MG63 (cell line): Measurements from ENCODE around the gene CEPT1. TPM values are rescaled to one million over a fixed set of nuclear protein-coding genes. Genes with fewer than 3 reads are reported as not detected.

Experiments
- DNase-seq: peaks from one replicate; pipeline ENCODE4 v3.0.0-alpha.2; 2020
- H3K27me3 ChIP-seq: fragments of 250-450 bp; sonication (Bioruptor Pico); 2 replicates; pipeline ENCODE4 v1.5.1; 2020; ENCODE audit warnings: mild to moderate bottlenecking, moderate library complexity
- H3K36me3 ChIP-seq: fragments of 250-450 bp; sonication (Bioruptor Pico); 2 replicates; pipeline ENCODE4 v1.5.1; 2020; ENCODE audit warnings: mild to moderate bottlenecking, moderate library complexity
- H3K4me3 ChIP-seq: fragments of 250-450 bp; sonication (Bioruptor Pico); 2 replicates; pipeline ENCODE4 v1.5.1; 2020; ENCODE audit warnings: mild to moderate bottlenecking, moderate library complexity
- H3K9me3 ChIP-seq: fragments of 250-450 bp; sonication (Bioruptor Pico); 2 replicates; pipeline ENCODE4 v1.5.1; 2020; ENCODE audit warnings: mild to moderate bottlenecking, moderate library complexity
- total RNA-seq: library from RNA; depleted of rRNA; stranded (reverse); fragments of >200 nt; shearing (Covaris generic); gene quantifications from 2 replicates; pipeline ENCODE4 v1.2.3, GENCODE V29; 2014; ENCODE audit warnings: low replicate concordance; rRNA removed

Gene CEPT1
- total RNA-seq, 1 experiment from 2014 or later: 37.0 TPM

DNA sequence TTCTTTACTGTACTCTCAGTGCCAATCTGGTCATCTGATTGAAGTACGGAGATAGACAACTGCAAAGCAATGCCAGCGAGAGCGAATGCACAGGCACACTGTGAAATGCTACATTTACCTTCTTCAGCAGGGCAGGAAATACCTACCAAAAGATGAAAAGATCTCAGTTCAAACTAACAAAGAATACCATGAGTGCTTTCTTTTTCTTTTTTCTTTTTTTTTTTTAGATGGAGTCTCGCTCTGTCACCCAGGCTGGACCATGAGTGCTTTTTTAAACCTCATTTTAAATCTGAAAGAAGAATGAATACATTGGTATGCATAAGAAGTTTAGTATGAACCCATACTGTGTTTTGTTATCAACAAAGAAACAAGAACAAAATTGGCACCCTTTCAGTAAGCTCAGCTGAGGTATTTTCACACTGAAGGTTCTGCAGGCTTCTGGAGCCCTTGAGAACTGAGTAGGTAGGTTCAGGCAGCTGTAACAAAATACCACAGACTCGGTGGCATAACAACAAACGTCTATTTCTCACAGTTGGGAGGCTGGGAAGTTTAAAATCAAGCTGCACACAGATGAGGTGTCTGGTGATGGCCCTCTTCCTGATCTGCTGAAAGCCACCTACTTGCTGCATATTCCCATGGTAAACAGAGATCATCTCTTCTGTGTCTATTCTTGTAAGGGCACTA lies 85.8 kb downstream of the CEPT1 start:
- no peak for DNase-seq
- H3K9me3 ChIP-seq: no peaks in the 10 kb centered on the region
- H3K27me3 ChIP-seq: no peaks in the 10 kb centered on the region
- H3K36me3 ChIP-seq: no peaks in the 10 kb centered on the region
- no peak overlapping the region for H3K4me3 ChIP-seq

DNA sequence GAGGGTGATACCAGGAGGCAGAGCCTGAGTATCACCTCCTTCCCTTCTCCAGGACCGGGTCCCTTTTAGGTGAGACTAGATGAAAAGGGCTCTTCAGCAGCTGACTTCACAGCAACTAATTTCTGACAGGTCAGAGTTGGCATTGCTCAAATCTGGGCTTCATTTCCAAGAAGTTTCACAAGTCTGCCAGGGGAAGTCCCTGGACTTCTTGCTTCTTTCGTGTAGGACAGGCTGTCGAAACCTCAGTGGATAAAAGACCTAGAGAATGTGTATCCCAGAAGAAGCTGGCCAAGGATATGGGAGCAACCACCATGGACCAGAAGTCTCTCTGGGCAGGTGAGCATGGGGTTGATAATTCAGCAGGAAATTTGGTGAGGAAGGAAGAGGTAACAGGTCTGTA lies 87.4 kb downstream of the CEPT1 start, which contains the start of gene CHI3L2:
CHI3L2 (plus strand) TSS at position 280 of the 400 bp plus-strand sequence; CDS start at position 297, 17 bp downstream.
- no peak within 1 kb of the TSS for H3K4me3 ChIP-seq
- no peaks in the 10 kb centered on the region for H3K9me3 ChIP-seq
- H3K36me3 ChIP-seq: no peaks in the 10 kb centered on the region
- no peaks in the 10 kb centered on the region for H3K27me3 ChIP-seq
- peak; percentile 44 for DNase-seq

DNA sequence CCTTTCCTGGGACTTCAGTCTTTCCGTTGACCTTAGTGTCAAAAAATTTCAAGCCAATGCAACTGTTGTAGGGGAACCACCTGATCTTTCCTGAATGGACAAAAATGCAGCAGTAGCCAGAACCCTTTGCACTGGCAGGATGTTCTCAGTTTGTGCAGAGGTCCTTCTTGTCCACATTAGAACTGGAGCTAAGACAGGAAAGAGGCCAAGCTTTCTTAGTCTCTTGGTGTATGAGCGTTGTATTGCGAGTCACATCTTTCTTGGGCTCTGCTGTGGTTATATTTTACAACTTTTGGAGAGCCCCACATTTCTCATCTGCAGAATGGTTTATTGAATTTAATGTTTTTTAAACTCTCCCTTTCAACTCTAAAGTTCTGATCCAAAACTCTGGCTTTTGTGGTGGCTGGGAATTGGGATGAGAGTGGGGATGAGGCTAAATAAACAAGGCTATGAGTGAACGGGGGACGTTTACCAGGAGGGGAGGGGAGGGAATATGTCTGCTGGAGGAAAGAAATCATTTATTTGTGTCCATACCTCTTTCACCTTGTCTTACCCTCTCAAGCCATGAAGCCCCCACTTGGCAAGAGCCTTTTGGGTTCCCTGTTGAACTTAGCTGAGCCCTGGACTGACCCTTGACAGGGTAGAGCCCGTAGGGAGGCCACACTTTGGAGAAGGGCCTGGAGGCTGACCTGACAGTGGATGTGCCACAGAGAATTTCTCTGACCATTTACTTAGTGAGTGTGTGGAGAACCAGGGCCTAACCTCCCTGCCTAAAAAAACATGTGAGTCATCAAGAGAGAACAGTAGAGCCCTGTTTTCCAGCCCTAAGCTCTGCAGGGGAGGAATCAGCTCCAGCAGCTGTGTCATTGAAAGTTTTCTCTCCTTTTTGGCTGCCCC lies 88.1 kb downstream of the CEPT1 start:
- H3K4me3 ChIP-seq: no peak overlapping the region
- peak; percentile 88 for DNase-seq
- H3K27me3 ChIP-seq: no peaks in the 10 kb centered on the region
- H3K36me3 ChIP-seq: no peaks in the 10 kb centered on the region
- no peaks in the 10 kb centered on the region for H3K9me3 ChIP-seq

DNA sequence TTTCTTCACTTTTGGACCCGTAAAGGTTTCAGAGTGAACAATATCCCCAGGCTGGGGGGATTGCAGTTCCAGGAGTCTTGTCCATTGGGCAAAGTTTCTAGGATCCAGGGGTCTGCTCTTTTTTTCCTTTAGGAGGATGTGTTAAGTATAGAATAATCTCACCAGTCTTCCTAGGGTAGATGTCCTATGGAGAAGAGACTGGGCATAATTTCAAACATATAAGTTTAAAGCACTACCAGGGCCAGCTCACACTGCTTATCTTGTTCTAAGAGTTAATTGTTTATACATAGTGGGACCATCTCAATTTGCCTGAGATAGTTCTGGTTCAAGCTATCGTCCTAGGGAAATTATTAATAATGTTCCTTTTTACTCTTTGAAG lies 88.7 kb downstream of the CEPT1 start:
- Histone ChIP-seq H3K9me3 (no peaks in the 10 kb centered on the region), H3K36me3 (no peaks in the 10 kb centered on the region), H3K4me3 (no peak overlapping the region), H3K27me3 (no peaks in the 10 kb centered on the region)
- no peak for DNase-seq

DNA sequence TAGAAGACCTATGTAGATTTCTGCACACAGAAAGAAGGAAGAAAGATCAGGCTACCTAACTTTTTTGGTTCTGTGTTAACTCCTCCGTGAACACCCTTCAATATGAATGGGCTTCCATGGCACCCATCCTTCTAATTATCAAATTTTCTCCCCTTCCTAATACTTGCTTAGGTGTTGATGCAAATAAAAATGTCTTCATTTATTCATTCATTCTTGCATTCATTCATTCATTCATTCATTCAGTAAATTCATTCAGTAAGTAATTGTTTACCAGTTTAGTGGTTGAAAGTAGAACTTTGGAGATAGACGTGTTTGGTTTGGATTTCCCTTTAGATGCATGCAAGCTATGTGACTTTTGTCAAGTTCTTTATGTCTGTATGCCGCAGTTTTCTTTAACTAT lies 92.1 kb downstream of the CEPT1 start:
- Histone ChIP-seq H3K9me3 (no peaks in the 10 kb centered on the region), H3K36me3 (no peaks in the 10 kb centered on the region), H3K27me3 (no peaks in the 10 kb centered on the region), H3K4me3 (no peak overlapping the region)
- DNase-seq: no peak

DNA sequence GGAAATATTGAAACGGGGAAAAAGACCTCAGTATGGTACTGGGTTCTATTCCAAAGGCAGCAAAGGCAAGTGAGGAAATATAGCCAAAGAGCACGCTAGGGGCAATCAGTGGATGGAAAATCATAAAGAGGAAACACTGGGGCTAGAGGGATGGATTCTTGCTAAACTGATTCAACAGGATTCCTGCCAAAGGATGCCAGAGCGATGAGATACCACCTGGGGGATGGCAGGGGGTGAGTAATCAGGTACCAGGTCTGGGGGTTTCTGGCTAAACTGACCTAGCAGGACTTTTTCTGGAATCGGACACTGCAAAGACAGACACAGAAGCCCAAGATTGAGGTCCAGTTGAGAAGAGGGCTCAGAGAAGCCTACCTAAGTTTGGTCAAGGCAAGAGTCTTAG lies 94.2 kb downstream of the CEPT1 start:
- DNase-seq: peak; percentile 45
- no peak overlapping the region for H3K4me3 ChIP-seq
- no peaks in the 10 kb centered on the region for H3K36me3 ChIP-seq
- no peaks in the 10 kb centered on the region for H3K27me3 ChIP-seq
- no peaks in the 10 kb centered on the region for H3K9me3 ChIP-seq

Other genes with a start within 250 kb of the CEPT1 start
- gene LRIF1, start 176.3 kb upstream of the CEPT1 start, total RNA-seq: 6.9 and 9.4 TPM in 2 replicates
- 56.9 and 73.4 TPM in 2 replicates for gene DRAM2, start 130 bp upstream of the CEPT1 start, total RNA-seq
- gene DENND2D, start 60.4 kb downstream of the CEPT1 start, total RNA-seq: 2.6 and 4.7 TPM in 2 replicates
- gene CHI3L2, start 87.5 kb downstream of the CEPT1 start, total RNA-seq: 1.6 and 3.2 TPM in 2 replicates
- not detected in 2 replicates for gene CHIA, start 150.6 kb downstream of the CEPT1 start, total RNA-seq